ENCODE data around the gene ZNF805.
A peak's percentile ranks its signal among the peaks of the same experiment; 100 is the strongest.

The ZNF805 gene

DNA sequence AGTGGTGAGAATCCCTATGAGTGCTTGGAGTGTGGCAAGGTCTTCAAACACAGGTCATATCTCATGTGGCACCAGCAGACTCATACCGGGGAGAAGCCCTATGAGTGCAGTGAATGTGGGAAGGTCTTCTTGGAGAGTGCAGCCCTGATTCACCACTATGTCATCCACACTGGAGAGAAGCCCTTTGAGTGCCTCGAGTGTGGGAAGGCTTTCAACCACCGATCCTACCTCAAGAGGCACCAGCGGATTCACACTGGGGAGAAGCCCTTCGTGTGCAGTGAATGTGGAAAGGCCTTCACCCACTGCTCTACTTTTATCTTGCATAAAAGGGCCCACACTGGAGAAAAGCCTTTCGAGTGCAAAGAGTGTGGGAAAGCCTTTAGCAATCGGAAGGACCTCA lies 28.3 kb upstream of the ZNF805 start:
- Histone ChIP-seq H3K4me3 (no peak overlapping the region), H3K27ac (no peak overlapping the region)
- TF ChIP-seq CTCF (IDR thresholded peaks at IDR 0.05), result no peak
- peak; percentile 29 for DNase-seq (ENCODE audit: low spot score)

DNA sequence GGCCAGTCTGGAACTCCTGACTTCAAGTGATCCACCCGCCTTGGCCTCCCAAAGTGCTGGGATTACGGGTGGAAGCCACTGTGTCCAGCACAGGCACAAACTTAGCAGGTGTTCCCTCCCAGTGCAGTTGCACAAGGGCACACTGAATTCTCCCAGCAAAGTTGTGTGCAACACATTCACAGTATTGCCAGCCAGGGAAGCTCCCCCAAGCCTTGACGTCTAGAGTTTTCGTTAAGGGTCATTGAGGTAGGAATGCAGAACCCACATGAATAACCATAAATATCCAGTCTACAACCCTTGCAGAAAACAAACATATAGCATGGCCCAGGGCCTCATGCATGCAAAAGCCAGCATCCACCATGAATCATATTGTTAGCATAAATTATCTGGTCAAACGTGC lies 12.9 kb upstream of the ZNF805 start:
- DNase-seq (ENCODE audit: low spot score), result no peak
- H3K4me3 ChIP-seq, result no peak overlapping the region
- H3K27ac ChIP-seq, result no peak overlapping the region
- TF ChIP-seq CTCF (IDR thresholded peaks at IDR 0.05), result no peak

GRCh38 chr19:57231686-57232085 lies 8.7 kb upstream of the ZNF805 start:
- no peak for TF ChIP-seq CTCF (IDR thresholded peaks at IDR 0.05)

DNA sequence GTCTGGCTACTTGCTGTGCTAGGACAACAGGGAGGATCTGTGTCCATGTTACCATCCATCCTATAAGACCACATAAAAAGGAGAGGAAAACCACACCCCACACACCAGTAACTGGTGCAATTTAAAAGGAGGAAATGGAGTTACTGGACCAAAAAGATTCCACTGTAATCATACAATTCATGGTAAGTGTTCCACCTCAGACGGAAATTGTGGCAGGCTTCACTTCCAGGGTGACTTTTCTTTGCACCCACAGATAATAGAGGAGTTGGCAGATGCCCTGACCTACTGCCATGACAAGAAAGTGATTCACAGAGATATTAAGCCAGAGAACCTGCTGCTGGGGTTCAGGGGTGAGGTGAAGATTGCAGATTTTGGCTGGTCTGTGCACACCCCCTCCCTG lies 7.2 kb upstream of the ZNF805 start:
- no peak for TF ChIP-seq CTCF (IDR thresholded peaks at IDR 0.05)
- no peak for DNase-seq (ENCODE audit: low spot score)
- H3K27ac ChIP-seq, result no peak overlapping the region
- no peak overlapping the region for H3K4me3 ChIP-seq

More at GRCh38 chr19:57231686-57232085, 8.7 kb upstream of the ZNF805 start:
- no peak for DNase-seq (ENCODE audit: low spot score)
- no peak overlapping the region for H3K27ac ChIP-seq
- no peak overlapping the region for H3K4me3 ChIP-seq

GRCh38 chr19:57239982-57240310 lies 486 bp upstream of the ZNF805 start:
- peak overlapping the region; percentile 81 to 85 for H3K27ac ChIP-seq
- no peak for DNase-seq (ENCODE audit: low spot score)
- no peak for TF ChIP-seq CTCF (IDR thresholded peaks at IDR 0.05)
- peak overlapping the region; percentile 81 for H3K4me3 ChIP-seq

- Histone ChIP-seq H3K4me3 (peak overlapping the region; percentile 81), H3K27ac (peak overlapping the region; percentile 81 to 85)
- no peak for TF ChIP-seq CTCF (IDR thresholded peaks at IDR 0.05)
- DNase-seq (ENCODE audit: low spot score), result no peak
These were observed 744 bp downstream of the ZNF805 start for GRCh38 chr19:57241176-57241575.

GRCh38 chr19:57242821-57243220 lies 2.4 kb downstream of the ZNF805 start:
- DNase-seq (ENCODE audit: low spot score), result no peak
- no peak overlapping the region for H3K4me3 ChIP-seq

More at GRCh38 chr19:57242821-57243220, 2.4 kb downstream of the ZNF805 start:
- no peak for TF ChIP-seq CTCF (IDR thresholded peaks at IDR 0.05)
- H3K27ac ChIP-seq, result no peak overlapping the region
